H1 (cell line): ENCODE results near the gene DYNLL1. TPM values are rescaled to one million over a fixed set of nuclear protein-coding genes. Genes with fewer than 3 reads are reported as not detected.

ENCODE experiments used
- CTCF ChIA-PET: fragments of 300-600 bp; sonication (Branson Sonifier 250); formaldehyde crosslinking; loops from one replicate; lab custom pipeline; 2021; ENCODE audit not compliant: partially characterized antibody; lab: Charles Lee
- POLR2A ChIA-PET: fragments of 300-600 bp; sonication (Branson Sonifier 250); formaldehyde crosslinking; loops from one replicate; lab custom pipeline; 2021; ENCODE audit warnings: inconsistent platforms; ENCODE audit not compliant: partially characterized antibody; lab: Charles Lee
- DNase-seq, 2 experiments: peaks; one replicate each; pipeline versions ENCODE4 v3.0.0 to v3.0.0-alpha.2; 2010 to 2022; ENCODE audit warnings: low spot score in 2 of 2, low read depth in 1 of 2, mixed read lengths in 1 of 2
- FAIRE-seq: peaks from 2 replicates; lab custom pipeline; 2011; peaks lifted over from hg19 to GRCh38; lab: Jason Lieb, UNC
- H2AFZ ChIP-seq: 2 replicates; pipeline ENCODE4 v1.8.1; 2012; ENCODE audit warnings: low read length, inconsistent platforms
- H2AK5ac ChIP-seq: 2 replicates; pipeline ENCODE4 v1.6.1; 2013; ENCODE audit warnings: low read depth, low read length
- H2BK120ac ChIP-seq: replicated peaks from 2 replicates; pipeline ENCODE3; 2013; ENCODE audit warnings: low read depth, low read length, inconsistent platforms
- H2BK12ac ChIP-seq: 2 replicates; pipeline ENCODE4 v1.6.1; 2013; ENCODE audit warnings: low read depth, low read length
- H2BK15ac ChIP-seq: 2 replicates; pipeline ENCODE4 v1.6.1; 2013; ENCODE audit warnings: low read length
- H2BK20ac ChIP-seq: 2 replicates; pipeline ENCODE4 v1.6.1; 2013; ENCODE audit warnings: low read length
- H2BK5ac ChIP-seq: 2 replicates; pipeline ENCODE4 v1.6.1; 2013; ENCODE audit warnings: low read depth, low read length
- H3K14ac ChIP-seq: 2 replicates; pipeline ENCODE4 v1.6.1; 2013; ENCODE audit warnings: inconsistent platforms; ENCODE audit not compliant: insufficient read length
- H3K18ac ChIP-seq: 2 replicates; pipeline ENCODE4 v1.6.1; 2013; ENCODE audit warnings: low read length; ENCODE audit errors: extremely low read depth
- H3K23ac ChIP-seq: 2 replicates; pipeline ENCODE4 v1.6.1; 2013; ENCODE audit warnings: inconsistent platforms; ENCODE audit not compliant: insufficient read length
- H3K23me2 ChIP-seq: 2 replicates; pipeline ENCODE4 v1.6.1; 2013; ENCODE audit warnings: low read depth, low read length
- H3K27ac ChIP-seq: 2 replicates; pipeline ENCODE4 v1.6.1; 2011; ENCODE audit warnings: low read depth, low read length, inconsistent platforms
- H3K27me3 ChIP-seq, 4 experiments: replicated peaks in 1 of 4; 1 replicate in 1 of 4; 2 replicates in 3 of 4; pipeline versions ENCODE4 v1.6.1 to v1.8.1; 2011 to 2013; ENCODE audit warnings: low read length in 3 of 4, mild to moderate bottlenecking in 3 of 4, inconsistent platforms in 2 of 4, mixed read lengths in 2 of 4, moderate library complexity in 1 of 4; ENCODE audit not compliant: control insufficient read depth in 3 of 4, insufficient read depth in 3 of 4; ENCODE audit errors: extremely low read depth in 1 of 4
- H3K36me3 ChIP-seq, 4 experiments: 2 replicates each; pipeline versions ENCODE4 v1.6.1 to v1.8.1; 2011 to 2013; ENCODE audit warnings: mild to moderate bottlenecking in 4 of 4, low read length in 3 of 4, moderate library complexity in 2 of 4, control low read depth in 1 of 4, inconsistent platforms in 1 of 4; ENCODE audit not compliant: insufficient read depth in 4 of 4, control insufficient read depth in 2 of 4
- H3K4ac ChIP-seq: replicated peaks from 2 replicates; pipeline ENCODE3; 2013; ENCODE audit warnings: low read length, low read depth, mixed read lengths, inconsistent platforms; ENCODE audit not compliant: insufficient read length
- H3K4me1 ChIP-seq, 4 experiments: replicated peaks in 1 of 4; 1 replicate in 1 of 4; 2 replicates in 3 of 4; pipeline versions ENCODE4 v1.6.1 to v1.8.1; 2011 to 2013; ENCODE audit warnings: low read length in 3 of 4, inconsistent platforms in 2 of 4, mixed read lengths in 1 of 4; ENCODE audit not compliant: insufficient read depth in 4 of 4, control insufficient read depth in 3 of 4
- H3K4me2 ChIP-seq, 2 experiments: 2 replicates each; pipeline versions ENCODE4 v1.6.1 to v1.8.1; 2011 to 2013; ENCODE audit warnings: low read depth in 2 of 2, low read length in 2 of 2, control low read depth in 1 of 2, inconsistent platforms in 1 of 2, mild to moderate bottlenecking in 1 of 2; ENCODE audit not compliant: insufficient read depth in 1 of 2
- H3K4me3 ChIP-seq, 4 experiments: fragments of 200-600, 300-600 bp in 1 of 4; sonication (generic), shearing (Covaris generic), sonication (Bioruptor Twin) in 1 of 4; 2 replicates each; pipeline versions ENCODE4 v1.5.1 to v1.8.1; 2011 to 2016; ENCODE audit warnings: low read length in 4 of 4, low read depth in 3 of 4, control low read depth in 2 of 4, inconsistent platforms in 2 of 4, mild to moderate bottlenecking in 2 of 4, mixed read lengths in 1 of 4, moderate library complexity in 1 of 4; ENCODE audit not compliant: insufficient read depth in 2 of 4; ENCODE audit errors: extremely low read depth in 1 of 4
- H3K56ac ChIP-seq: replicated peaks from 2 replicates; pipeline ENCODE3; 2013; ENCODE audit warnings: low read depth, mild to moderate bottlenecking, mixed read lengths, low read length, inconsistent platforms; ENCODE audit not compliant: insufficient read length
- H3K79me1 ChIP-seq: 2 replicates; pipeline ENCODE4 v1.6.1; 2013; ENCODE audit warnings: low read depth, low read length, control low read depth
- H3K79me2 ChIP-seq, 2 experiments: 2 replicates each; pipeline versions ENCODE4 v1.6.1 to v1.8.1; 2012 to 2013; ENCODE audit warnings: low read length in 2 of 2, mild to moderate bottlenecking in 2 of 2, inconsistent platforms in 1 of 2; ENCODE audit not compliant: insufficient read depth in 2 of 2, control insufficient read depth in 1 of 2
- H3K9ac ChIP-seq, 4 experiments: replicated peaks in 1 of 4; 1 replicate in 1 of 4; 2 replicates in 3 of 4; pipeline versions ENCODE4 v1.6.1 to v1.8.1; 2011 to 2013; ENCODE audit warnings: low read depth in 3 of 4, low read length in 3 of 4, control low read depth in 2 of 4, mild to moderate bottlenecking in 2 of 4, moderate library complexity in 2 of 4, inconsistent platforms in 1 of 4; ENCODE audit errors: extremely low read depth in 1 of 4
- H3K9me3 ChIP-seq, 2 experiments: 2 replicates each; pipeline versions ENCODE4 v1.6.1 to v1.8.1; 2012 to 2013; ENCODE audit warnings: mild to moderate bottlenecking in 2 of 2, moderate library complexity in 2 of 2, control low read depth in 1 of 2, inconsistent platforms in 1 of 2, low read depth in 1 of 2, low read length in 1 of 2, mixed read lengths in 1 of 2; ENCODE audit not compliant: insufficient read depth in 2 of 2
- H4K20me1 ChIP-seq, 2 experiments: replicated peaks in 1 of 2; 2 replicates each; pipeline versions ENCODE3 to v1.8.1; 2011 to 2013; ENCODE audit warnings: inconsistent platforms in 2 of 2, low read length in 2 of 2, mild to moderate bottlenecking in 1 of 2; ENCODE audit not compliant: insufficient read depth in 2 of 2, control insufficient read depth in 1 of 2
- H4K5ac ChIP-seq: 2 replicates; pipeline ENCODE4 v1.6.1; 2013; ENCODE audit warnings: low read length, low read depth, mixed read lengths, inconsistent platforms; ENCODE audit not compliant: insufficient read length
- H4K8ac ChIP-seq: 2 replicates; pipeline ENCODE4 v1.8.0; 2013; ENCODE audit warnings: mild to moderate bottlenecking, moderate library complexity, low read length, inconsistent platforms; ENCODE audit not compliant: insufficient read depth; ENCODE audit errors: extremely low read depth
- H4K91ac ChIP-seq: replicated peaks from 2 replicates; pipeline ENCODE3; 2013; ENCODE audit warnings: low read length, mixed read lengths, inconsistent platforms; ENCODE audit not compliant: insufficient read length
- CHD2 ChIP-seq: IDR thresholded peaks from 2 replicates; pipeline ENCODE4 v1.6.1; 2012; ENCODE audit warnings: low read length, improper control_type of control experiment
- HDAC6 ChIP-seq: IDR thresholded peaks from one replicate; pipeline ENCODE4 v1.7.1; 2012; ENCODE audit warnings: low read depth, mild to moderate bottlenecking, inconsistent platforms, low read length, moderate library complexity
- WGBS, 2 experiments: shearing (Covaris generic) in 1 of 2; methylation state at CpG; one replicate each; pipeline versions ENCODE4 v1.1.6 to v1.1.7; 2013 to 2015; ENCODE audit warnings: low lambda C conversion rate in 2 of 2, mixed read lengths in 2 of 2, inconsistent platforms in 1 of 2, low coverage in 1 of 2, missing lambda C conversion rate in 1 of 2; ENCODE audit not compliant: insufficient replicate concordance in 2 of 2, insufficient coverage in 1 of 2, insufficient read length in 1 of 2; ENCODE audit errors: extremely low coverage in 1 of 2, missing lambda C conversion rate in 1 of 2; 5-methylcytosine and 5-hydroxymethylcytosine counted together
- polyA plus RNA-seq, 7 experiments: library from polyadenylated mRNA; depleted of rRNA in 3 of 7; stranded (reverse) in 5 of 7; unstranded in 2 of 7; fragments of >200 nt in 5 of 7; fragments of 200-250 nt in 2 of 7; gene quantifications; 1 replicate in 5 of 7; 2 replicates in 1 of 7; 4 replicates in 1 of 7; pipeline versions ENCODE4 v1.2.1 to v1.2.3, GENCODE V29; 2011 to 2013; ENCODE audit warnings: missing spikeins in 2 of 7, mixed read lengths in 2 of 7
- total RNA-seq: library from RNA; stranded (reverse); fragmentation: NEBNext Ultra II Directional; extraction: Animal tissue kit (Norgen Biotek cat#: 25700); gene quantifications from 2 replicates; pipeline ENCODE4 v1.2.1, GENCODE V29; 2021
- TF ChIP-seq, protein P1 (sequence below): IDR thresholded peaks from 2 replicates; pipeline ENCODE4 v1.6.1; 2011; ENCODE audit warnings: low read length, improper control_type of control experiment

The DYNLL1 gene
- total and polyA plus RNA-seq, 2 of the 8 experiments (the other 6 are each of a cell fraction or from before 2014, with no cell fraction given): 423 to 488 TPM

DNA sequence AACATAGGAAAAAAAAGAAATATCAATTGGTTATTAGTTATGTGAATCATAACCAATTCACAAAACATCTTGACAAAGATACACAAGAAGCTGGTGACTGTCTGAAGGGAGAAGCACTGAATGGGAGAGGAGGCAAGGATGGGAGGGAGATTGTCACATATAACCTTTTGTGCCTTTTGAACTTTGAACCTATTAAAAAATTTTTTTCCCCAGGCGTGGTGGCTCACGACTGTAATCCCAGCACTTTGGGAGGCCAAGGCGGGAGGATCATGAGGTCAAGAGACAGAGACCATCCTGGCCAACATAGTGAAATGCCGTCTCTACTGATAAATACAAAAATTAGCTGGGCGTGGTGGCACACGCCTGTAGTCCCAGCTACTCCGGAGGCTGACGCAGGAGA, 12.6 kb downstream of the DYNLL1 start:
- ChIA-PET POLR2A (interaction anchor here (0.6 to 4.3 kb wide), 7 partner anchors 8 to 59 kb away, joined by 3 to 27 read pairs (median 5); partner anchors contain the start of genes COQ5 and DYNLL1), CTCF (interaction anchor here (0.7 kb wide), 1 partner anchor 199 kb away, joined by 3 read pairs; no protein-coding TSS in a partner anchor)

More for the DNA sequence above, 12.6 kb downstream of the DYNLL1 start:
- 96% methylated on average over 8 of the region's 8 CpGs; no CpG with 5 or more reads in 1 of the 2 experiments for whole genome bisulfite sequencing, 2 experiments
- DNase-seq: no peak
- no peak for FAIRE-seq
- no peaks in the 10 kb centered on the region for H3K79me2 ChIP-seq
- H4K20me1 ChIP-seq: no peaks in the 10 kb centered on the region
- H3K14ac ChIP-seq: no peak overlapping the region
- H3K9ac ChIP-seq: no peak overlapping the region
- H3K4ac ChIP-seq: no peak overlapping the region
- no peak overlapping the region for H3K18ac ChIP-seq
- H2AK5ac ChIP-seq: no peak overlapping the region
- peaks cover 2 to 29% (median 9%) of the 10 kb centered on the region in 4 experiments; a peak in 6 of 8 replicates for H3K36me3 ChIP-seq
- no peak overlapping the region for H3K56ac ChIP-seq
- H3K4me1 ChIP-seq: peaks cover 5 to 9% (median 6%) of the 10 kb centered on the region in 4 experiments; a peak in 5 of 7 replicates
- H3K4me2 ChIP-seq: no peak overlapping the region
- TF ChIP-seq, protein P1, sequence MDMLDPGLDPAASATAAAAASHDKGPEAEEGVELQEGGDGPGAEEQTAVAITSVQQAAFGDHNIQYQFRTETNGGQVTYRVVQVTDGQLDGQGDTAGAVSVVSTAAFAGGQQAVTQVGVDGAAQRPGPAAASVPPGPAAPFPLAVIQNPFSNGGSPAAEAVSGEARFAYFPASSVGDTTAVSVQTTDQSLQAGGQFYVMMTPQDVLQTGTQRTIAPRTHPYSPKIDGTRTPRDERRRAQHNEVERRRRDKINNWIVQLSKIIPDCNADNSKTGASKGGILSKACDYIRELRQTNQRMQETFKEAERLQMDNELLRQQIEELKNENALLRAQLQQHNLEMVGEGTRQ: no peak
- no peak for TF ChIP-seq HDAC6
- TF ChIP-seq CHD2: no peak
- no peak overlapping the region for H2BK20ac ChIP-seq
- no peaks in the 10 kb centered on the region for H3K79me1 ChIP-seq
- no peak overlapping the region for H3K23ac ChIP-seq
- H3K4me3 ChIP-seq: no peak overlapping the region
- no peaks in the 10 kb centered on the region for H3K23me2 ChIP-seq
- no peak overlapping the region for H4K8ac ChIP-seq
- no peak overlapping the region for H3K27ac ChIP-seq
- no peak overlapping the region for H2BK12ac ChIP-seq
- H3K27me3 ChIP-seq: no peaks in the 10 kb centered on the region
- H2AFZ ChIP-seq: no peak overlapping the region
- H4K5ac ChIP-seq: no peak overlapping the region
- H2BK120ac ChIP-seq: no peak overlapping the region
- H2BK5ac ChIP-seq: no peak overlapping the region
- no peaks in the 10 kb centered on the region for H3K9me3 ChIP-seq
- H4K91ac ChIP-seq: no peak overlapping the region
- no peak overlapping the region for H2BK15ac ChIP-seq
